HFFc6 (cell line): ENCODE data around the gene INPP5E. TPM values are rescaled to one million over a fixed set of nuclear protein-coding genes. Genes with fewer than 3 reads are reported as not detected.

Experiments used
- DNase-seq: peaks from one replicate; pipeline ENCODE4 v3.0.0-alpha.2; 2018
- H3K27ac Mint-ChIP-seq: 2 replicates; pipeline ENCODE4 v1.8.0; 2020; ENCODE audit warnings: mild to moderate bottlenecking, mixed read lengths
- H3K27me3 Mint-ChIP-seq: 2 replicates; pipeline ENCODE4 v1.8.0; 2021; ENCODE audit warnings: mild to moderate bottlenecking, moderate library complexity, mixed read lengths; ENCODE audit not compliant: insufficient read depth
- H3K36me3 Mint-ChIP-seq: 2 replicates; pipeline ENCODE4 v1.8.0; 2021; ENCODE audit warnings: low read depth, mixed read lengths
- H3K4me1 Mint-ChIP-seq: 2 replicates; pipeline ENCODE4 v1.8.0; 2020; ENCODE audit warnings: low read depth, mixed read lengths
- H3K4me3 Mint-ChIP-seq: 2 replicates; pipeline ENCODE4 v1.8.0; 2020; ENCODE audit warnings: mild to moderate bottlenecking, moderate library complexity, mixed read lengths
- H3K9me3 Mint-ChIP-seq: 2 replicates; pipeline ENCODE4 v1.8.0; 2020; ENCODE audit warnings: mild to moderate bottlenecking, mixed read lengths
- total RNA-seq, 6 experiments: library from RNA; stranded (reverse); fragmentation: NEBNext Ultra II Directional; extraction: Animal tissue kit (Norgen Biotek cat#: 25700); gene quantifications; 2 replicates in 1 of 6; 3 replicates in 5 of 6; pipeline ENCODE4 v1.2.3, GENCODE V29; 2021
- TF ChIP-seq, protein P1 (sequence below): fragments of 200-600 bp; sonication (generic); IDR thresholded peaks from 2 replicates; pipeline ENCODE4 v1.5.0; 2021; ENCODE audit warnings: antibody characterized with exemption, mild to moderate bottlenecking

The INPP5E gene
- total RNA-seq, 6 experiments from 2014 or later: 11.5 to 14.0 (median 12.3) TPM

DNA sequence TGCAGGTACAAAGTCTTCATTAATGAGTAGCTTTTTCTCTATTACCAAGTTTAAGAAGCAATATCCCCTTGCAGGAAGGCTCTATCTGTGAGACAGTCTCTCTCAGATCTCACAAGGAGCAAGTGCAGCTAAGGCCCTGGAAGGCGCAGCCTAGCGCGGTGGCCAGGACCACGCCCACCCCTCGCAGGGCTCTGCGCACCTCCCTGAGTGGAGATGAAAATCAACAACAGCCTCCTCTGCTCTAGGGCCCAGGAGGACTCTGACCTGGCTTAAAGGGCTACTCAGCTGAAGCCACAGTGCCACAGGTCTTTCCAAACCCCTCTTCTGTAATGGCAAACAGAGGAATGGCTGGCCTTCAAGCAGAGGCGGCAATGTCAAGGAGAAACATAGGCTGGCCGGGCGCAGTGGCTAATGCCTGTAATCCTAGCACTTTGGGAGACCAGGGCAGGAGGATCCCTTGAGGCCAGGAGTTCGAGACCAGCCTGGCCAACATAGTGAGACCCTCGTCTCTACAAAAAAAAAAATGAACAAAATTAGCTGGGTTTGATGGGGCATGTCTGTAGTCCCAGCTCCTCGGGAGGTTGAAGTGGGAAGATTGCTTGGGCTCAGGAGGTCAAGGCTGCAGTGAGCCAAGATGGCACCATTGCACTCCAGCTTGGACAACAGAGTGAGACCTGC lies 31.3 kb upstream of the INPP5E start:
- TF ChIP-seq, protein P1, sequence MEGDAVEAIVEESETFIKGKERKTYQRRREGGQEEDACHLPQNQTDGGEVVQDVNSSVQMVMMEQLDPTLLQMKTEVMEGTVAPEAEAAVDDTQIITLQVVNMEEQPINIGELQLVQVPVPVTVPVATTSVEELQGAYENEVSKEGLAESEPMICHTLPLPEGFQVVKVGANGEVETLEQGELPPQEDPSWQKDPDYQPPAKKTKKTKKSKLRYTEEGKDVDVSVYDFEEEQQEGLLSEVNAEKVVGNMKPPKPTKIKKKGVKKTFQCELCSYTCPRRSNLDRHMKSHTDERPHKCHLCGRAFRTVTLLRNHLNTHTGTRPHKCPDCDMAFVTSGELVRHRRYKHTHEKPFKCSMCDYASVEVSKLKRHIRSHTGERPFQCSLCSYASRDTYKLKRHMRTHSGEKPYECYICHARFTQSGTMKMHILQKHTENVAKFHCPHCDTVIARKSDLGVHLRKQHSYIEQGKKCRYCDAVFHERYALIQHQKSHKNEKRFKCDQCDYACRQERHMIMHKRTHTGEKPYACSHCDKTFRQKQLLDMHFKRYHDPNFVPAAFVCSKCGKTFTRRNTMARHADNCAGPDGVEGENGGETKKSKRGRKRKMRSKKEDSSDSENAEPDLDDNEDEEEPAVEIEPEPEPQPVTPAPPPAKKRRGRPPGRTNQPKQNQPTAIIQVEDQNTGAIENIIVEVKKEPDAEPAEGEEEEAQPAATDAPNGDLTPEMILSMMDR: no peak
- DNase-seq: no peak
- peaks cover 5% of the 10 kb centered on the region; the same call in 1 of the 2 replicates for H3K27me3 Mint-ChIP-seq
- no peaks in the 10 kb centered on the region for H3K4me1 Mint-ChIP-seq
- peaks cover 10% of the 10 kb centered on the region; the same call in 1 of the 2 replicates for H3K36me3 Mint-ChIP-seq
- H3K9me3 Mint-ChIP-seq: no peaks in the 10 kb centered on the region
- H3K4me3 Mint-ChIP-seq: no peak overlapping the region
- no peak overlapping the region for H3K27ac Mint-ChIP-seq

GRCh38 chr9:136470356-136470755 lies 30.7 kb upstream of the INPP5E start:
- Mint-ChIP-seq H3K27ac (no peak overlapping the region), H3K27me3 (peaks cover 5% of the 10 kb centered on the region; the same call in 1 of the 2 replicates), H3K4me3 (no peak overlapping the region), H3K9me3 (no peaks in the 10 kb centered on the region), H3K36me3 (peaks cover 13% of the 10 kb centered on the region), H3K4me1 (no peaks in the 10 kb centered on the region)
- TF ChIP-seq, protein P1: no peak
- no peak for DNase-seq

- H3K9me3 Mint-ChIP-seq: no peaks in the 10 kb centered on the region
- no peak overlapping the region for H3K4me3 Mint-ChIP-seq
- H3K27ac Mint-ChIP-seq: no peak overlapping the region
- DNase-seq: no peak
- TF ChIP-seq, protein P1: no peak
- H3K36me3 Mint-ChIP-seq: peaks cover 24% of the 10 kb centered on the region
- H3K27me3 Mint-ChIP-seq: peaks cover 8% of the 10 kb centered on the region
- H3K4me1 Mint-ChIP-seq: no peaks in the 10 kb centered on the region
These were observed 28.1 kb upstream of the INPP5E start for GRCh38 chr9:136467766-136468165.

GRCh38 chr9:136466155-136466541 lies 26.5 kb upstream of the INPP5E start:
- H3K27me3 Mint-ChIP-seq: peaks cover 2% of the 10 kb centered on the region
- H3K27ac Mint-ChIP-seq: no peak overlapping the region
- H3K4me1 Mint-ChIP-seq: no peaks in the 10 kb centered on the region
- DNase-seq: no peak
- TF ChIP-seq, protein P1: no peak
- H3K36me3 Mint-ChIP-seq: peaks cover 29% of the 10 kb centered on the region
- H3K4me3 Mint-ChIP-seq: no peak overlapping the region
- no peaks in the 10 kb centered on the region for H3K9me3 Mint-ChIP-seq

GRCh38 chr9:136465500-136466154 lies 26.0 kb upstream of the INPP5E start:
- Mint-ChIP-seq H3K4me1 (no peaks in the 10 kb centered on the region), H3K9me3 (no peaks in the 10 kb centered on the region), H3K27ac (no peak overlapping the region), H3K4me3 (no peak overlapping the region), H3K27me3 (peaks cover 2% of the 10 kb centered on the region), H3K36me3 (peaks cover 29% of the 10 kb centered on the region)
- TF ChIP-seq, protein P1: no peak
- no peak for DNase-seq
